Activated CD4-positive, CD25-positive, alpha-beta regulatory T cell treated with anti-CD3 and anti-CD28 coated beads, Interleukin-2, amount 50 U/mL, for 72 hours (primary cell): Measurements from ENCODE around the gene CHCHD3.

Source experiments
- DNase-seq: peaks from one replicate; pipeline ENCODE4 v3.0.0; 2021

The CHCHD3 gene

DNA sequence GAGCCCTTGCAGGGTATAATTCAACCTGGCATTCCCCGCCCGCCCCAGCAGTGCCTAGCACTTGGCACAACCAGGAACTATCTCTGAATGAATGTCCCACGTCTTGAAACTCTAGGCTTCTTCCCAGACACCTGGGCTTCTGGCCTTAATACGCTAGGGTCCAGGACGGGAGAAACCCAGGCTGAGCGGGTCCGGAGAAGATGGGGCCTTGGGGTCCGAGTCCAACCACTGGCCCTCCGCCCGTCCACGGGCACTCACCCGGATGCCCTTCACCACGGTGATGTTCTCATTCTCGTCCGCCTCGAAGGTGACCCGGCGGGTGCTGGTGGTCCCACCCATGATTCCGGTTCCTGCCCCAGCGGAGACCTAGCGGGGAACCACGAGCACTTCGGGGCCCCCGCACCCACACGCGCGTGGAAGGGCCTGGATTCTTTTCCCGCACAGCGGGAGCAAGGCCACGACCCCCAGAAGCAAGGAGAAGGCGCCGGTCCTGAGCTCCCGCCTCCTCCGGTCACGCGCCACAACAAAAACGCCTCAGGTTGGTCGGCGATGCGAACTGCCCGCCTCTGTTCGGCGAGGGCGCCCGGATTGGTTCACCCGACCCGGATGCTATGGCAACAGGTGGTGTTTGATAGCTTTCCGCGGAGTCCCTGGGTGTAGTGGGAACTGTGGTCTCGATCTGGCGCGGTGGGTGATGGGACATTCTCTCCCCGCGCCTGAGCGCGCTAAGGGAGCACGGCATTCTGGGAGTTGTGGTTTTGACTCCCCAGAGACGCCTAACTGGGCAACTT, at the start of gene CHCHD3:
Gene CHCHD3, minus strand, starts transcription at position 492 of the 791 bp plus-strand sequence. Its CDS starts 153 bp downstream, at position 339.
- peak; percentile 91 for DNase-seq

DNA sequence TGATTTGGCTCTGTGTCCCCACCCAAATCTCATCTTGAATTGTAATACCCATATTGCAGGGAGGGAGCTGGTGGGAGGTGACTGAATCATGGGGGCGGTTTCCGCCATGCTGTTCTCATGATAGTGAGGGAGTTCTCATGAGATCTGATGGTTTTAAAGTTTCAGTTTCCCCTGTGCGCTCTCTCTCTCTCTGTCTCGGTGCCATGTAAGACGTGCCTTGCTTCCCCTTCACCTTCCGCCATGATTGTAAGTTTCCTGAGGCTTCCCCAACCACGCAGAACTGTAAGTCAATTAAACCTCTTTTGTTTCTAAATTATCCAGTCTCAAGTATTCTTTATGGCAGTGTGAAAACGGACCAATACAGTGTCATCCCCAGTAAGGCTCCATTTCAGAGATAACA, 48.3 kb upstream of the CHCHD3 start:
- no peak for DNase-seq

GRCh38 chr7:133126422-133126821, 44.5 kb upstream of the CHCHD3 start:
- no peak for DNase-seq

GRCh38 chr7:133124974-133125373, 43.1 kb upstream of the CHCHD3 start:
- no peak for DNase-seq

DNA sequence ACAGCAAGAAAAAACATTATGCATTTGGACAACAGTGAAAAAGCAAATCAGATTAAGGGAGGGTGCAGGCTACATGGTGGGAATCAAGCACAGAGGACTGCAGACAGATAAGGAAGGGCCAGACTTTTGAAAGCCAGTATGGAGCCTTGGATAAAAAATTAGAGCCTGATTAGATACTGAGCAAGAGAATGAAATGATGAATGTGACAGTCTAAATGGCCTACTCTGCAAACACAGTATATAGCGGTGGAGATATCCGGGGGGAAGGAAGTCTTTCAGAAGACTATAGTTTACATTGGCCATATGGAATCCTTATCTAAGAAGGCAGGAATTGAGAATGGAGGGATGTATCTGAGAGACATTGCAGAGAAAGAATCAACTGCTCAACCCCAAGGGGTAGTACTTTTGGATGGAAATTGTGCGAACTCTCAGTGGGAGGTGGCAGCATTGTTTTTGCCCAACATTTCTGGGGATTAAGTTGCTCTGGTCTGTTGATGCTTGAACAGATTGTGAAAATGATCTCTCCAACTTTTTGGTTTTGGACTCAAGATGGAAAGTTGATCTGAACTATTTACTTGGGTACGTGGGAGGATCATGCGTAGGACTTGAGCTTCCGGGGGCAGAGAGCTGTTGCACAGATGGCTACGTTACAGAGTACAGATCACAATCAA, 39.4 kb upstream of the CHCHD3 start:
- DNase-seq = no peak

- DNase-seq = no peak
These were observed 37.2 kb upstream of the CHCHD3 start for GRCh38 chr7:133119067-133119466.

- no peak for DNase-seq
These were observed 36.4 kb upstream of the CHCHD3 start for GRCh38 chr7:133118261-133118660.

GRCh38 chr7:133117452-133117851, 35.6 kb upstream of the CHCHD3 start:
- DNase-seq = no peak

GRCh38 chr7:133115596-133115995, 33.7 kb upstream of the CHCHD3 start:
- DNase-seq = no peak

- no peak for DNase-seq
These were observed 32.6 kb upstream of the CHCHD3 start for GRCh38 chr7:133114519-133114918.

DNA sequence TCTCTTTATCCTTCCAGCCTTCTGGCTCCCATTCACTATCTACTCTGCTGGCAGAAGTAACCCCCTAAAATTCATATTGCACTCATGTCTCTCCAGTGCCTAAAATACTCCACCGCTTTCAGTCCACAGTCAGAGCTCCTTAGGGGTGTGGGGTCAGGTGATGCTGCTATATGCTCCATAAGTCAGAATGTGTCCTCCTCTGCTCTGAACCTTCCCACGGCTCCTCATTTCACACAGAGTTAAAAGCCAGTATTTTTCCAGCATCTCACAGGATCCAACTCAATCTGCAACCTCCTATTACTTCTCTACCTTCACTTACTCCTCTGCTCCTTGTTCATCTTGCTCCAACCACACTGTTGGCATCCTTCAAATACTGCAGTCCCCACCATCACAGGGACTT, 31.1 kb upstream of the CHCHD3 start:
- DNase-seq = no peak

DNA sequence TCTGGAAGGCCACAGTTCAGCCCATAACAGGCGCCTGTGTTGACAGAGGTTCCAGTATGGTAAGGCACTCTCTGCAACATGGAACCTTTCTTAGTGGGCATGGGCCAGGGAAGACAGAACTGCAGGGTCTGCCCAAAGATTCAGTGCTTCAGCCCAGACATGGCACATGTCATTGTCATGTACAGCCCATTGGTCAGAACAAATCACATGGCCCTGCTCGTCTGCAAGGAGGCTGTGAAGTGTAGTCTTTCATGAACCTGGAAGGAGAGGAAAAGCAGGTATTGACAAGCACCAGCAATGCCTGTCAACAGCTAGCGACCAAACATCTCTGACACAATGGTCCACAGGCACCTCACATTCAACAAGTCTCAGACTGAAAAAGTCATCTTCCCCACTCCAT, 30.4 kb upstream of the CHCHD3 start:
- no peak for DNase-seq

DNA sequence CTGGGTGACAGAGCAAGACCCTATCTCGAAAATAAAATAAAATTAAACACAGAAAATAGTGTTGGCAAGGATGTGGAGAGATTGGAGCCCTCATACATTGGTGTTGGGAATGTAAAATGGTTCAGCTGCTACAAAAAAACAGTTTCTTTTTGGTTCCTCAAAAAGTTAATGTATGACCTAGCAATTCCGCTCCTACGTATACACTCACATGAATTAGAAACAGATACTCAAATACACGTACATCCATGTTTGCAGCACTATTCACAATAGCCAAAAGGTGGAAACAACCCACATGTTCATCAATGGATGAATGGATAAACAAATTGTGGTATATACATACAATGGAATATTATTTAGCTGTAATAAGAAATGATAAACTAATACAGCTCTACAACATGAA, 28.4 kb upstream of the CHCHD3 start:
- no peak for DNase-seq

DNA sequence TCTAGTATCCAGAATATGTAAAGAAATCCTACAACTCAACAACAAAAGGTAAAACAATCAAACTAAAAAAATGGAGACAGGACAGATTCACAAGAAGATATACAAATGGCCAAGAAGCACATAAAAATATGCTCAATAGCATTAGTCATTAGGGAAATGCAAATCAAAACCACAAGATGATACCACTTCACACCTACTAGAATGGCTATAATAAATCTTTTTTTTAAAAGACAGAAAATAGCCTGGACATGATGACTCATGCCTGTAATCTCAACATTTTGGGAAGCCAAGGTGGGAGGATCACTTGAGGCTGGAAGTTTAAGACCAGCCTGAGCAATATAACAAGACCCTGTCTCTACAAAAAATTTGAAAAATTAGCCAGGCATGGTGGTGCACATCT, 27.9 kb upstream of the CHCHD3 start:
- no peak for DNase-seq

GRCh38 chr7:133108023-133108422, 26.1 kb upstream of the CHCHD3 start:
- no peak for DNase-seq

- no peak for DNase-seq
These were observed 20.6 kb upstream of the CHCHD3 start for GRCh38 chr7:133102276-133103060.

- DNase-seq = no peak
These were observed 17.9 kb upstream of the CHCHD3 start for GRCh38 chr7:133099633-133100286.

DNA sequence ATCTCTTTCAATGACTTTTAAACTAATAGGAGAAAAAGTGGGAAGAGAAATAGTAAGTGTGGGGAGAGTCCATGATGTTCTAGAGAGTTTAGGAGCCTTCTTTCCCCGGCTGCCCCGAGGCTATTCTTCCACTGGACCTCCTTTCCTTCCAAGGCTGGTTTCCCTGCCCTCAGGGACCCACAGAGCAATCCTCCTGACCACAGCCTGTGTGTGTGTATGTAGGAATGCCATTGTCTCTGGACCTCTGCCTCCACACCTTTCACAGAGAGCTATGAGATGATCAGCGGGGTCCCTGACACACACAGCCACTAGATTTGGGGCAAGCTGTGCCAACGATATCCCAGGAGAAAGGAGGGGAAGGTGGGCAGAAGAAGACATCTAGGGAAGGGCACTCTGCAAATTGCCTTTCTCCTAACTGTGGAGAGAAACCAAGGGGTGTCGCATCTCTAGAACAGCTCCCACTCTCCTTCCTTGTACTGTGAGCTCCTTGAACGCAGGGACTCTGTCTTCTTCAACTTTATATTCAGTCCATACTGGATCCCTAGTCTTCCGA, 13.3 kb upstream of the CHCHD3 start:
- no peak for DNase-seq

- no peak for DNase-seq
These were observed 10.1 kb upstream of the CHCHD3 start for GRCh38 chr7:133091943-133092464.

DNA sequence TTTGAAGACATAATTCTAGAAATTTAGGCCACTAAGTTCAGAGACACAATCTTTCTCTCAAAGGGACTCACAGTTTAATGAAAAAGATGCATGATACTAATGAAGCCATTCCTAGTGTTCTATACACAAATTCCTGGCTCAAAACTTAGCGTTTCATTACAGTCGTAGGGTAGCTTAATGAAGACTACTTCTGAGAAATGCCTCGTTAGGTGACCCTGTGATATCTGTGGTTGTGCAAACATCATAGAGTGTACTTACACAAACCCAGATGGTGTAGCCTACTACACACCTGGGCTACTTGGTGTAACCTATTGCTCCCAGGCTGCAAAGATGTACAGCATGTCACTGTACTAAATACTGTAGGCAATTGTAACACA, 488 bp upstream of the CHCHD3 start:
- no peak for DNase-seq

DNA sequence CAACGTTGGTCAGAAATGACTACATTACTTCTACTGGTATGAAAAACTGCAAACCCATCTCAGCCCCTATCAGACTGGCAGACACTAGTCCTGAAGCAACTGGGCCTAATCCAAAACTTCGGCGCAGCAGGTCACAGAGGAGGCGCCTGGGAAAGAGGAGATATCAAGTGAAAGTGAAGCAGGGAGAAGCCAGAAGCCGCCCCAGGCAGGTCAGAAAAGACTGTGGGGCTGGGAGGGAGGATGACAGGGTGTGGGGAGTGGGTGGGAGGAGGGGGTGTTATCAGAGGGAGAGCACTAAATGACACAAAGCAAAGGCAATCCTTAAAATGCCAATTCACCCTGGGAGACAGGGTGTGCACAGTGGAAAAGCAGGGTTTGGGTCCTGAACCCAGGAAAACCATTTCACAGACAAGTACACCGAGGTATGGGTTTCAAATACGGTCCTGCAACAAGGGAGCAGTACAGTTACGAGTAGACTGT, 731 bp downstream of the CHCHD3 start:
- DNase-seq = no peak

DNA sequence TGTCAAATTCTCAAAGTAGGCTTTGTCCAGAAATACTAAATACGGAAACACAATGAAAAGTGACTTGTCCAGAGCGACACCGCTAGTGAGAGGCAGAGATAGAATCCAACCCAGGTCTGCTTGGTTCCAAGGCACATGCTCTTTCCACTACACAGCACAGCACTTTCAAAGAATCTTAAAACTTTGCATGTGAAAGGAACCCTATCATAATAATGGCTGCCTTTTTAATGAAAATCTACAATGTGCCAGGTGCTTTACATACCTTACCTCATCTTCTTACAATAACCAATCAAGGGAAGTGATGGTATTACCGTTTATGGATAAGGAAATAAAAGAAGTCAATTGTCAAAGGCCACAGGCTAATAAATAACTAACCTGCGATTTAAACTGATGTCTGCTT, 2.6 kb downstream of the CHCHD3 start:
- no peak for DNase-seq

GRCh38 chr7:133077394-133077793, 4.5 kb downstream of the CHCHD3 start:
- no peak for DNase-seq
